Kidney epithelial cell (primary cell): ENCODE data around the gene ZNF428. TPM values are rescaled to one million over a fixed set of nuclear protein-coding genes. Genes with fewer than 3 reads are reported as not detected.

ENCODE experiments used
- DNase-seq: peaks from one replicate; pipeline ENCODE4 v3.0.0-alpha.2; 2010; ENCODE audit warnings: low read depth
- H3K27me3 ChIP-seq: 2 replicates; pipeline ENCODE4 v1.6.0; 2011; ENCODE audit warnings: low read length; ENCODE audit not compliant: control insufficient read depth, insufficient read depth
- H3K36me3 ChIP-seq: 2 replicates; pipeline ENCODE4 v1.5.1; 2011; ENCODE audit warnings: low read length; ENCODE audit not compliant: control insufficient read depth, insufficient read depth
- H3K4me3 ChIP-seq: 2 replicates; pipeline ENCODE4 v1.5.1; 2011; ENCODE audit warnings: low read depth, mild to moderate bottlenecking, control low read depth, low read length
- CTCF ChIP-seq: IDR thresholded peaks from 2 replicates; pipeline ENCODE4 v1.5.1; 2011; ENCODE audit warnings: mild to moderate bottlenecking, moderate library complexity, low read length, control low read depth, inconsistent platforms; ENCODE audit not compliant: insufficient read depth, poor library complexity, severe bottlenecking
- total RNA-seq: library from RNA; depleted of rRNA; stranded (reverse); fragments of >200 nt; gene quantifications from 2 replicates; pipeline ENCODE4 v1.2.3, GENCODE V29; 2015

The ZNF428 gene
- total RNA-seq, 1 donor from 2014 or later, result 82.2 TPM

GRCh38 chr19:43612374-43612773, 7.1 kb downstream of the ZNF428 start:
- DNase-seq, result no peak
- Histone ChIP-seq H3K27me3 (no peaks in the 10 kb centered on the region), H3K4me3 (no peak overlapping the region), H3K36me3 (no peaks in the 10 kb centered on the region)
- no peak for TF ChIP-seq CTCF

- TF ChIP-seq CTCF, result no peak
- Histone ChIP-seq H3K27me3 (no peaks in the 10 kb centered on the region), H3K4me3 (no peak within 1 kb of the TSS), H3K36me3 (no peaks in the 10 kb centered on the region)
- DNase-seq, result no peak
Observed at GRCh38 chr19:43611788-43612187, 7.6 kb downstream of the ZNF428 start, which contains the start of gene SRRM5. TSS of gene SRRM5 (plus strand) at chr19:43612088. CDS start at chr19:43612122, 34 bp downstream.

- Histone ChIP-seq H3K4me3 (no peak overlapping the region), H3K36me3 (no peaks in the 10 kb centered on the region), H3K27me3 (no peaks in the 10 kb centered on the region)
- no peak for TF ChIP-seq CTCF
- no peak for DNase-seq
Observed at GRCh38 chr19:43610493-43610892, 8.9 kb downstream of the ZNF428 start.

- no peaks in the 10 kb centered on the region for H3K27me3 ChIP-seq
- no peak overlapping the region for H3K4me3 ChIP-seq
- no peaks in the 10 kb centered on the region for H3K36me3 ChIP-seq
- no peak for TF ChIP-seq CTCF
- no peak for DNase-seq
Observed at GRCh38 chr19:43609872-43610271, 9.6 kb downstream of the ZNF428 start.

GRCh38 chr19:43607238-43608205, 11.9 kb downstream of the ZNF428 start:
- Histone ChIP-seq H3K36me3 (no peaks in the 10 kb centered on the region), H3K27me3 (no peaks in the 10 kb centered on the region), H3K4me3 (no peak overlapping the region)
- DNase-seq, result no peak
- no peak for TF ChIP-seq CTCF
